LNCAP (cell line): ENCODE measurements around the gene CLNK.

Experiments
- CTCF ChIP-seq: fragments of 450-650 bp; IDR thresholded peaks from 2 replicates; pipeline ENCODE4 v1.5.1; 2017; ENCODE audit warnings: mild to moderate bottlenecking

Gene CLNK

DNA sequence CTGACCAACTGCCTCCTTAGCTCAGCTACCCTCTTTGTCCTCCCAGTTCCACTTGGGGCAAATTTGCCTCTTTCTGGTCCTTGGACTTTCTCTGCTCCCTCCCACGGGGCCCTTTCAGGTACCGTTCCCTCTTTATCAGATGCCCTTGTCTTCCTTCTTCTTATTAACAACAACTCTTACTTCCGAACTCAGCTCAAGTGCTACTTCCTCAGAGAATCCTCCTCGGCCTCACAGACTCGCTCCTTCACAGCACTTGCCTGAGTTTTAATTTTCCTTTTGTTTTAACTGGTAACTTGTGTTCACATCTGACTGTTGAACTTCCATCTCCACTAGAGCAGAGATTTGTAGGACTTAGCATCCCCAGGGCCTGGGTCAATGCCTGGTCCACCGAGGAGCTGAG, 85.7 kb downstream of the CLNK start:
- no peak for TF ChIP-seq CTCF

DNA sequence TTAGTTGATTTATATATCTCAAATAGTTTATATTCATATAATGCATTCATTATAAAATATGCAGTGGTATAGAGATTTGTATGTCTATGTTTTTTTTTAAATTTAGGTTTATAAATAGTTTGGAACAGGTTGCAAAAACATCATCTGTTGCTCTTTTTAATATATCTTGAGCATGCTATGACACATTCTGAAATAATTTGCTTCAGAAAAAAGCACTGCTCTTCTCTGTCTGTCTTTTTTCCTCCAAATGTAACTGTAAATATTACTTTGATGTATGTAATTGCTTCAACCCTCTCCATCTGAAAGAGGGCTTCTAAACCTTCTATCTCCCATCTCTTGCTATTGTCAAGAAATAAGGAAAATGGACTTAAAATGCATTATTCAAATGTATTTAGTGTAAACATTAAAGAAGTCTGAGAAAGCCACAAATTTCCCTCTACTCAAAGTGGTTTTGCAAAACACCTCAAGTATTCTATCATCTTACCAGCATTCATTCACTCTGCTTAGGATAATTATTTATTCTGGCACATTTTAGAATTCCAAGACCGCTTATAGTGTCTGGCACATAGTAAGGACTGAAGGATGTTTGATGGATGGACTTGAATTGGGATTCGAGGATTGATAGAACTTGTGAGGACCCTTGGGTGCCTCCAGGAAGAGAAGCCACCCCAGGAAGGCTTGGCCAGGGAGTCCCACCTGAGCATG, 87.8 kb downstream of the CLNK start:
- no peak for TF ChIP-seq CTCF

DNA sequence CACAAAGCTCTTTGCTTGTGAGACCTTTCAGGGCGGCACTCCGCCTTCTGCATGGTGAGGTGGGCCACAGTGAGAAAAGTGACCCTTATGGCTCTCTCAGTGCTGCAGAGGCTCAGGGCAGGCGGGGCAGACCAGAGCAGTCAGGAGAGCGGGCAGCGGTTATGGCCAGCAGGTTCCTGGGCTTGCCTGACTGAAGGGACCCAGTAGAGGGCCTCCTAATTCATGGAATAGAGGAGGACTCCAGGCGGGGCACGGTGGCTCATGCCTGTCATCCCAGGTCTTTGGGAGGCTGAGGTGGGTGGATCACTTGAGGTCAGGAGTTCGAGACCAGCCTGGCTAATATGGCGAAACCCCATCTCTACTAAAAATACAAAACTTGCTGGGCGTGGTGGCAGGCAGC, 91.4 kb downstream of the CLNK start:
- TF ChIP-seq CTCF = no peak

GRCh38 chr4:10590896-10591295, 93.7 kb downstream of the CLNK start:
- no peak for TF ChIP-seq CTCF

GRCh38 chr4:10589799-10590198, 94.8 kb downstream of the CLNK start:
- TF ChIP-seq CTCF = no peak

- no peak for TF ChIP-seq CTCF
Measured at GRCh38 chr4:10589321-10589720, 95.2 kb downstream of the CLNK start.

- no peak for TF ChIP-seq CTCF
Measured at GRCh38 chr4:10587697-10588096, 96.9 kb downstream of the CLNK start.

DNA sequence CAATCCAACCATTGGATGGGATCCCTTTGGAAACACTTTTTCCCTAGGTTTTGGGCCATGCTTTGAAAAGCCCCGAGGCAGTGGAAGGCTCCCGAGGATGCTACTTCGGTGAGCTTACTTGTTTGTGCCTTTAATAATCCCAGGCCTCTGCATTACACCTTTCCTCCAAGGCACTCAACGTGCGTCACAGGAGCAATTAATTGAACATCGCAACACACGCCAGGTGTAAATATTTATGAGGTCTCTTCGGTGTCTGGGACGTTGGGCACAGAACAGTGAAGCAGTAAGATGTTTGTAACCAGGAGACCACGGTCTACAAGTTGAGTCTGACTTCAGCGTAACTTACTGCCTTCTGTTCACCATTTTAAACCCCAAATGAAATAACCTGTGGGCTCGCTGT, 97.3 kb downstream of the CLNK start:
- no peak for TF ChIP-seq CTCF
